IMR-90 (cell line): ENCODE measurements around the gene TFCP2. TPM values are rescaled to one million over a fixed set of nuclear protein-coding genes. Genes with fewer than 3 reads are reported as not detected.

Experiments used
- ATAC-seq: fragments of 200-7000 bp; cut with Tn5 transposase; 2 replicates; pipeline ENCODE4 v1.9.1; 2020; ENCODE audit warnings: low read depth, mild to moderate bottlenecking, moderate library complexity
- BruUV-seq: library from RNA; stranded (reverse); fragments of 400-500 nt; replicated peaks from 2 replicates; lab custom pipeline; 2021; lab: Mats Ljungman, UMichigan
- CTCF ChIA-PET: fragments of 300-600 bp; formaldehyde crosslinking; extraction: SDS; loops from one replicate; lab custom pipeline; 2021; ENCODE audit warnings: antibody characterized with exemption; lab: Yijun Ruan, JAX
- POLR2A ChIA-PET: fragments of 300-600 bp; sonication (Branson Sonifier 250); formaldehyde crosslinking; loops from one replicate; lab custom pipeline; 2022; ENCODE audit warnings: antibody characterized with exemption; ENCODE audit not compliant: unreplicated experiment; lab: Charles Lee
- DNase-seq: peaks from one replicate; pipeline ENCODE4 v3.0.0; 2013
- H2AFZ ChIP-seq: replicated peaks from 2 replicates; pipeline ENCODE3; 2013; ENCODE audit warnings: low read length, mild to moderate bottlenecking; ENCODE audit not compliant: poor library complexity
- H2AK5ac ChIP-seq: 2 replicates; pipeline ENCODE4 v1.6.1; 2013; ENCODE audit warnings: low read depth, low read length, inconsistent platforms
- H2AK9ac ChIP-seq: replicated peaks from 2 replicates; pipeline ENCODE3; 2013; ENCODE audit warnings: mild to moderate bottlenecking, low read depth, low read length, moderate library complexity; ENCODE audit not compliant: poor library complexity
- H2BK120ac ChIP-seq: 2 replicates; pipeline ENCODE4 v1.6.1; 2013; ENCODE audit warnings: low read depth, low read length, inconsistent platforms
- H2BK15ac ChIP-seq: 3 replicates; pipeline ENCODE4 v1.6.1; 2013; ENCODE audit warnings: low read depth, low read length, inconsistent platforms
- H2BK20ac ChIP-seq: 2 replicates; pipeline ENCODE4 v1.6.1; 2013; ENCODE audit warnings: low read depth, mild to moderate bottlenecking, inconsistent platforms, low read length, moderate library complexity
- H2BK5ac ChIP-seq: 2 replicates; pipeline ENCODE4 v1.6.1; 2013; ENCODE audit warnings: mild to moderate bottlenecking, low read depth, low read length, inconsistent platforms; ENCODE audit not compliant: poor library complexity, severe bottlenecking
- H3K14ac ChIP-seq: replicated peaks from 2 replicates; pipeline ENCODE4 v1.6.1; 2013; ENCODE audit warnings: low read depth, low read length, inconsistent platforms
- H3K18ac ChIP-seq: 2 replicates; pipeline ENCODE4 v1.6.1; 2013; ENCODE audit warnings: low read depth, low read length, control low read depth
- H3K23ac ChIP-seq: 2 replicates; pipeline ENCODE4 v1.6.1; 2013; ENCODE audit warnings: low read depth, low read length, inconsistent platforms
- H3K27ac ChIP-seq: 2 replicates; pipeline ENCODE4 v1.5.1; 2013; ENCODE audit warnings: mild to moderate bottlenecking, control low read depth, low read length; ENCODE audit not compliant: insufficient read depth
- H3K27me3 ChIP-seq: 2 replicates; pipeline ENCODE4 v1.6.1; 2013; ENCODE audit warnings: low read length; ENCODE audit not compliant: control insufficient read depth, insufficient read depth
- H3K36me3 ChIP-seq: 2 replicates; pipeline ENCODE4 v1.6.1; 2013; ENCODE audit warnings: low read length, mixed read lengths; ENCODE audit not compliant: control insufficient read depth, insufficient read depth
- H3K4ac ChIP-seq: 2 replicates; pipeline ENCODE4 v1.6.1; 2013; ENCODE audit warnings: low read depth, low read length, inconsistent platforms
- H3K4me1 ChIP-seq: 2 replicates; pipeline ENCODE4 v1.6.1; 2013; ENCODE audit warnings: low read length, mixed read lengths; ENCODE audit not compliant: control insufficient read depth, insufficient read depth
- H3K4me2 ChIP-seq: 2 replicates; pipeline ENCODE4 v1.6.1; 2013; ENCODE audit warnings: low read depth, mild to moderate bottlenecking, control low read depth, low read length, moderate library complexity
- H3K4me3 ChIP-seq: 2 replicates; pipeline ENCODE4 v1.5.1; 2013; ENCODE audit warnings: low read depth, mild to moderate bottlenecking, control low read depth, low read length, moderate library complexity; ENCODE audit not compliant: insufficient read depth
- H3K56ac ChIP-seq: 2 replicates; pipeline ENCODE4 v1.6.1; 2013; ENCODE audit warnings: low read length, inconsistent platforms; ENCODE audit not compliant: insufficient read depth; ENCODE audit errors: extremely low read depth
- H3K79me1 ChIP-seq, 2 experiments: 2 replicates each; pipeline ENCODE4 v1.6.1; 2013; ENCODE audit warnings: low read length in 2 of 2, inconsistent platforms in 1 of 2, low read depth in 1 of 2
- H3K9ac ChIP-seq: 2 replicates; pipeline ENCODE4 v1.6.1; 2013; ENCODE audit warnings: low read depth, low read length, control low read depth
- H3K9me1 ChIP-seq: 2 replicates; pipeline ENCODE4 v1.6.1; 2013; ENCODE audit warnings: low read length, inconsistent platforms; ENCODE audit not compliant: insufficient read depth
- H3K9me3 ChIP-seq: 2 replicates; pipeline ENCODE4 v1.6.1; 2013; ENCODE audit warnings: low read length; ENCODE audit not compliant: control insufficient read depth, insufficient read depth
- H4K20me1 ChIP-seq: 2 replicates; pipeline ENCODE4 v1.6.1; 2013; ENCODE audit warnings: low read length, inconsistent platforms; ENCODE audit not compliant: insufficient read depth
- H4K5ac ChIP-seq: 2 replicates; pipeline ENCODE4 v1.6.1; 2013; ENCODE audit warnings: mild to moderate bottlenecking, low read depth, low read length, control low read depth
- H4K8ac ChIP-seq, 2 experiments: 2 replicates each; pipeline ENCODE4 v1.6.1; 2013; ENCODE audit warnings: low read depth in 2 of 2, low read length in 2 of 2, control low read depth in 1 of 2, inconsistent platforms in 1 of 2
- H4K91ac ChIP-seq: 2 replicates; pipeline ENCODE4 v1.6.1; 2013; ENCODE audit warnings: low read depth, low read length, inconsistent platforms; ENCODE audit not compliant: insufficient read depth
- BHLHE40 ChIP-seq: fragments of 150-350 bp; IDR thresholded peaks from 2 replicates; pipeline ENCODE4 v1.6.1; 2016; ENCODE audit warnings: mild to moderate bottlenecking, low read depth, low read length
- CEBPB ChIP-seq: IDR thresholded peaks from 2 replicates; pipeline ENCODE4 v1.6.1; 2012; ENCODE audit warnings: low read depth, low read length, improper control_type of control experiment
- CHD1 ChIP-seq: IDR thresholded peaks from 2 replicates; pipeline ENCODE4 v1.6.1; 2012; ENCODE audit warnings: low read depth, low read length, improper control_type of control experiment
- CTCF ChIP-seq: conservative IDR thresholded peaks from 2 replicates; pipeline ENCODE4 v1.5.1; 2012; ENCODE audit warnings: mild to moderate bottlenecking, low read depth, low read length, improper control_type of control experiment
- FOS ChIP-seq: fragments of 150-350 bp; IDR thresholded peaks from 2 replicates; pipeline ENCODE4 v1.6.1; 2016; ENCODE audit warnings: low read depth, low read length
- MAFK ChIP-seq: IDR thresholded peaks from 2 replicates; pipeline ENCODE4 v1.6.1; 2012; ENCODE audit warnings: low read depth, low read length, improper control_type of control experiment
- MAZ ChIP-seq: IDR thresholded peaks from 2 replicates; pipeline ENCODE4 v1.6.1; 2012; ENCODE audit warnings: low read depth, mild to moderate bottlenecking, low read length, improper control_type of control experiment, moderate library complexity, borderline replicate concordance
- MXI1 ChIP-seq: IDR thresholded peaks from 2 replicates; pipeline ENCODE4 v1.6.1; 2012; ENCODE audit warnings: low read depth, mild to moderate bottlenecking, low read length, moderate library complexity, borderline replicate concordance
- NFE2L2 ChIP-seq: fragments of 150-350 bp; IDR thresholded peaks from 2 replicates; pipeline ENCODE4 v1.6.1; 2016; ENCODE audit warnings: low read depth, mild to moderate bottlenecking, low read length
- POLR2A ChIP-seq: IDR thresholded peaks from 2 replicates; pipeline ENCODE4 v1.6.1; 2012; ENCODE audit warnings: mild to moderate bottlenecking, low read depth, low read length
- RAD21 ChIP-seq: IDR thresholded peaks from 2 replicates; pipeline ENCODE4 v1.6.1; 2012; ENCODE audit warnings: low read length, improper control_type of control experiment
- RCOR1 ChIP-seq: IDR thresholded peaks from 2 replicates; pipeline ENCODE4 v1.6.1; 2012; ENCODE audit warnings: mild to moderate bottlenecking, low read length, improper control_type of control experiment; ENCODE audit not compliant: insufficient replicate concordance
- RFX5 ChIP-seq: IDR thresholded peaks from 2 replicates; pipeline ENCODE4 v1.8.0; 2012; ENCODE audit warnings: low read depth, mild to moderate bottlenecking, low read length, moderate library complexity
- SMC3 ChIP-seq: fragments of 150-350 bp; IDR thresholded peaks from 2 replicates; pipeline ENCODE4 v1.6.1; 2016; ENCODE audit warnings: low read depth, mild to moderate bottlenecking, antibody characterized with exemption, low read length, moderate library complexity
- USF2 ChIP-seq: fragments of 150-350 bp; IDR thresholded peaks from 2 replicates; pipeline ENCODE4 v1.6.1; 2017; ENCODE audit warnings: mild to moderate bottlenecking, antibody characterized with exemption, low read length, low read depth
- WGBS, 2 experiments: methylation state at CpG; one replicate each; pipeline versions ENCODE4 v1.1.5 to v1.1.7; 2013; ENCODE audit warnings: missing lambda C conversion rate in 2 of 2; ENCODE audit not compliant: insufficient read length in 1 of 2; ENCODE audit errors: extremely low coverage in 2 of 2; 5-methylcytosine and 5-hydroxymethylcytosine counted together
- dilution Hi-C: fragments of 300-500 bp; cut with HindIII; formaldehyde crosslinking; loops from one replicate; pipeline ENCODE4 v1.14.3; 2018; ENCODE audit warnings: low sequenced_read_pairs; ENCODE audit not compliant: unreplicated experiment
- in situ Hi-C: fragments of 300-500 bp; cut with MboI; formaldehyde crosslinking; loops from 3 replicates; pipeline ENCODE4 v1.14.3; 2019; ENCODE audit warnings: low sequenced_read_pairs, inconsistent platforms, mixed read lengths
- intact Hi-C: fragments of 100-400 bp; cut with micrococcal nuclease; formaldehyde crosslinking; loops from 2 replicates; pipeline ENCODE4 v1.10.0; 2022
- polyA plus RNA-seq, 3 experiments: library from polyadenylated mRNA; depleted of rRNA; stranded (reverse); fragments of >200 nt; gene quantifications; 2 replicates each; pipeline ENCODE4 v1.2.3, GENCODE V29; 2012; ENCODE audit warnings: low replicate concordance in 1 of 3
- total RNA-seq: library from RNA; depleted of rRNA; stranded (reverse); fragments of >200 nt; gene quantifications from 2 replicates; pipeline ENCODE4 v1.2.3, GENCODE V29; 2012
- TF ChIP-seq, protein P1 (sequence below): fragments of 150-350 bp; IDR thresholded peaks from 2 replicates; pipeline ENCODE4 v1.6.1; 2016; ENCODE audit warnings: low read depth, mild to moderate bottlenecking, low read length, moderate library complexity, borderline replicate concordance

The TFCP2 gene
- total and polyA plus RNA-seq, 2 of the 4 experiments (the other 2 are of a cell fraction): 10.0 to 15.4 TPM

GRCh38 chr12:51051787-51052186 lies 121.1 kb downstream of the TFCP2 start:
- Histone ChIP-seq H3K4me3 (no peak overlapping the region), H2BK20ac (no peak overlapping the region), H2BK120ac (no peak overlapping the region), H2AFZ (no peak overlapping the region), H3K79me1 (peaks cover 17 to 24% of the 10 kb centered on the region in 2 experiments), H2BK5ac (no peak overlapping the region), H3K4ac (no peak overlapping the region), H3K18ac (no peak overlapping the region), H4K5ac (no peak overlapping the region), H2AK9ac (no peak overlapping the region), H3K36me3 (peaks cover 15% of the 10 kb centered on the region), H3K9ac (no peak overlapping the region), H2AK5ac (no peak overlapping the region), H3K27ac (no peak overlapping the region), H3K4me2 (no peak overlapping the region), H3K9me1 (peaks cover 8% of the 10 kb centered on the region; the same call in 1 of the 2 replicates), H3K27me3 (no peaks in the 10 kb centered on the region), H3K14ac (no peak overlapping the region), H3K56ac (no peak overlapping the region), H3K4me1 (no peaks in the 10 kb centered on the region; the same call in 1 of the 2 replicates), H3K23ac (no peak overlapping the region), H2BK15ac (no peak overlapping the region), H4K91ac (no peak overlapping the region), H4K20me1 (no peaks in the 10 kb centered on the region), H4K8ac (no peak overlapping the region), H3K9me3 (no peaks in the 10 kb centered on the region)
- no peak for TF ChIP-seq CTCF
- no peak for TF ChIP-seq USF2
- TF ChIP-seq MAZ: no peak
- TF ChIP-seq NFE2L2: no peak
- no peak for TF ChIP-seq SMC3
- TF ChIP-seq BHLHE40: no peak
- no peak for TF ChIP-seq RFX5
- TF ChIP-seq MXI1: no peak
- TF ChIP-seq CEBPB: no peak
- no peak for TF ChIP-seq RAD21
- no peak for TF ChIP-seq RCOR1
- no peak for TF ChIP-seq POLR2A
- TF ChIP-seq FOS: no peak
- no peak for TF ChIP-seq MAFK
- no peak for TF ChIP-seq CHD1
- TF ChIP-seq, protein P1, sequence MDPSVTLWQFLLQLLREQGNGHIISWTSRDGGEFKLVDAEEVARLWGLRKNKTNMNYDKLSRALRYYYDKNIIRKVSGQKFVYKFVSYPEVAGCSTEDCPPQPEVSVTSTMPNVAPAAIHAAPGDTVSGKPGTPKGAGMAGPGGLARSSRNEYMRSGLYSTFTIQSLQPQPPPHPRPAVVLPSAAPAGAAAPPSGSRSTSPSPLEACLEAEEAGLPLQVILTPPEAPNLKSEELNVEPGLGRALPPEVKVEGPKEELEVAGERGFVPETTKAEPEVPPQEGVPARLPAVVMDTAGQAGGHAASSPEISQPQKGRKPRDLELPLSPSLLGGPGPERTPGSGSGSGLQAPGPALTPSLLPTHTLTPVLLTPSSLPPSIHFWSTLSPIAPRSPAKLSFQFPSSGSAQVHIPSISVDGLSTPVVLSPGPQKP: no peak
- 74% methylated on average over 2 of the region's 4 CpGs; no CpG with 5 or more reads in 1 of the 2 experiments for WGBS, 2 experiments
- ATAC-seq (no peak), DNase-seq (no peak)
- no TSS peak for BruUV-seq
- in situ Hi-C loops: no loop called here
- ChIA-PET CTCF (interaction anchor here (0.6 to 0.7 kb wide), 2 partner anchors 11 to 58 kb away, joined by 3 to 4 read pairs; no protein-coding TSS in a partner anchor), POLR2A (no interaction called here)
- dilution Hi-C loops: no loop called here
- intact Hi-C loops: no loop called here
